GM21529 (cell line): ENCODE measurements around the gene TUBG1.
"Not testable (repeated sequence)": the region's sequence is repeated elsewhere in the genome, so short reads cannot be mapped to it uniquely, and the experiment has no call there.

Experiments used
- ATAC-seq: cut with Tn5 transposase; IDR thresholded peaks from one replicate; pipeline ENCODE4 v1.9.1; 2021; ENCODE audit not compliant: unreplicated experiment

TUBG1 gene

GRCh38 chr17:42623271-42623670 lies 13.8 kb downstream of the TUBG1 start:
- no peak for ATAC-seq

DNA sequence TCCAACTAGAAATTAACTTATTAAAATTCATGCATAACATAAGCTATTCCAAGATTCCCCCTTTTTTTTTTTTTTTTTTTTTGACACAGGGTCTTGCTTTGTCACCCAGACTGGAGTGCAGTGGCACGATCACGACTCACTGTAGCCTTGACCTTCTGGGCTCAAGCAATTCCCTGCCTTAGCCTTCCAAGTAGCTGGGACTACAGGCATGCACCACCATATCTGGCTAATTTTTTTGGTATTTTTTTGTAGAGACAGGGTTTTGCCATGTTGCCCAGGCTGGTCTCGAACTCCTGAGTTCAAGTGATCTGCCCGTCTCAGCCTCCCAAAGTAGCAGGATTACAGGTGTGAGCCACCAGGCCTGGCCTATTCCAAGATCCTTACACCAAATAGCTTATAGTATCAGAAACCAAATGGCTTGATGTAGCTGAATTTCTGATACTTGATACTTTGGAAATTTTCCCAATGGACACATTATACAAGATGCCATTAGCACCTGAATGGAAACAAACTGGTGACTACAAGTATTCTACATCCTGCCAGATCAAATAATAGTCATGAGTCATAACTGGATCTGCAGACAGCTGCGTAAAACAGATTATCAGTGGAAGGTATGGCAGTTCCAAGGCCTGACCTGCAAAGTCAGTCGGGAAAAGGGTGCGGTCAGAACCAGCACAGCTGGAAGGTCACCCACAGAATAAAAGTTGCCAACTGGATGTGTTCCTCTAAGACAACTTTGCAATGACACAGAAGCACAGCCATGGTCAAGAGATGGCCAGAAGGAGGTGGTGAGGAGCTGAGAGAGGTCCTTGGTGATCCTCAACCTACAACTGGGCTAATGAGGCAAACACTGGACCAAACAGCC lies 14.5 kb downstream of the TUBG1 start:
- no peak for ATAC-seq

DNA sequence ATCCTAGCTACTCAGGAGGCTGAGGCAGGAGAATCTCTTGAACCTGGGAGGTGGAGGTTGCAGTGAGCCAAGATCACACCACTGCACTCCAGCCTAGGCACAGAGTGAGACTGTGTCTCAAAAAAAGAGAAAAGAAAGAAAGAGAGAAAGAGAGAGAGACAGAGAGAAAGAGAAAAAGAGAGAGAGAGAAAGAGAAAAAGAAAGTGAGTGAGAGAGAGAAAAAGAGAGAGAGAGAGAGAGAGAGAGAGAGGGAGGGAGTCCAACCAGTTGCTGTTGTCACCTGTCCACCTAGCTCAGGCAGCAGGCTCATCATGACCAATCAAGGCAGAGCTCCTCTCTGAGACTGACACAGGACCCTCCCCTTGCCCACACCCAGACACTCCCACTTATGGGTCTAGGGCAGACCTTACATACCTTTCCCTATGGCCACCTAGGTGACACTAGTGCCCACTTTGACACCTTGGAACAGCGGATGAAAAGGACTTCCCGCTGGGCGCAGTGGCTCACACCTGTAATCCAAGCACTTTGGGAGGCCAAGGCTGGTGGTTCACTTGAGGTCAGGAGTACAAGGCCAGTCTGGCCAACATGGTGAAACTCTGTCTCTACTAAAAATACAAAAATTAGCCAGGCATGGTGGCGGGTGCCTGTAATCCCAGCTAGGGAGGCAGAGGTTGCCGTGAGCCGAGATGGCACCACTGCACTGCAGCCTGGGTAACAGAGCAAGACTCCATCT lies 17.7 kb downstream of the TUBG1 start:
- not testable (repeated sequence) for ATAC-seq

GRCh38 chr17:42629411-42630009 lies 20.0 kb downstream of the TUBG1 start:
- no peak for ATAC-seq

- ATAC-seq = no peak
These were observed 23.5 kb downstream of the TUBG1 start for GRCh38 chr17:42632949-42633444.

DNA sequence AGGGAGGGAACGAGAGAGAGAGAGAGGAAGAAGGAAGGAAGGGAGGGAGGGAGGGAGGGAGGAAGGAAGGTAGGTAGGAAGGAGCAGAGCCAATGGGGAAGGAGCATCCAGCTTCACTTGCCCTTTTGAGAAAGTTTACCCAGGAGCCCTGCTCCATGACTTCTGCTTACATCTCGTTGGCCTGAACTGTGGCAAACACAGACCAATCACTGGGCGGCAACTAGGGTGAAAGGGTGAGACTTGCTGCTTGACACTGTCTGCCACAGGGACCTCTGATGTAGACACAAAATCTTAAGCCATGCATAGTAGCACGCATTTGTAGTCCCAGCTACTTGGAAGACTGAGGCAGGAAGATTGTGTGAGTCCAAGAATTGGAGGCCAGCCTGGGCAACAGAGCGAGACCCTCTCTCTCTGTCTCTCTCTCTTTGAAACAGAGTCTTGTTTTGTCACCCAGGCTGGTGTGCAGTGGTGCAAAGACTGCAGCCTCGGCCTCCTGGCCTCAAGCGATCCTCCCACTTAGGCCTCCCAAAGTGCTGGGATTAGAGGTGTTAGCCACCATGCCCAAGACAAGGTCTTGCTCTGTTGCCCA lies 30.1 kb downstream of the TUBG1 start:
- no peak for ATAC-seq

DNA sequence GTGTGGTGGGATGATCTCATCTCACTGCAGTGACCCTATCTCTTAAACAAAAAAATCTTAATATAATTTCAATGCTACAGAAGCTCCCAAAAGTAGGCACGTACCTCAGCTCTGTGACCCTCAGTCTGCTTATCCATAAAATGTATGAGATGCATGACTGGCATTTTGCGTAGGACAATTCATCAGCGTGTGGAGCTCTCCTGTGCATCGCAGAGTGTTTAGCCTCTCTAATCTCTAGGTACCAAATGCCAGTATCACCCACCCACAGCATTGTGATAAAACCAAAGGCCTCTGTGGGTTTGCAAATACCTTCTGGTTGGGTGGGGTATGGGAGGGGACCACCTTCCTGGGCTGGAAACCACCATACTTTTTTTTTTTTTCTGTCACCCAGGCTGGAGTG lies 30.6 kb downstream of the TUBG1 start:
- ATAC-seq = no peak

GRCh38 chr17:42642336-42642735 lies 32.9 kb downstream of the TUBG1 start:
- ATAC-seq = no peak

- ATAC-seq = no peak
These were observed 38.3 kb downstream of the TUBG1 start for GRCh38 chr17:42647778-42648177.

- ATAC-seq = no peak
These were observed 41.9 kb downstream of the TUBG1 start for GRCh38 chr17:42651392-42651791.

- no peak for ATAC-seq
These were observed 44.0 kb downstream of the TUBG1 start for GRCh38 chr17:42653179-42654124.

DNA sequence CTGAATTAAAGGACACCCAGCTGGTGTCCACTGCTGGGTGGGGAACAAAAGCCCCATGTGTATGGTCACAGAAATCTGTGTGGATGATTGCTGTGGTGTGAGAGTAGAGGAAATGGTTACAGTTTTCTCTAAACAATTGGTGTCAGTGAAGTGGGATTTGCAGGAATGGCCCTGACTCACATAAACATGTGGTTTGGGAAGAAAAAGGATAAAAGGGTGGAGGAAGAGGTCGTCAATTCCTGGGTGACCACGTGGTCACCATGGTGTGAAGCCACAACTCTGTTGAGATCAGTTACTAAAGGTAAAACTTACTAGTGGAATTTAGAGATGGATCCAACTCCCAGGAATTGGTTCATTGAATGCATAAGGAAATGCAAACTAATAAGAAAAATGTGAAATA lies 46.0 kb downstream of the TUBG1 start:
- ATAC-seq = no peak

DNA sequence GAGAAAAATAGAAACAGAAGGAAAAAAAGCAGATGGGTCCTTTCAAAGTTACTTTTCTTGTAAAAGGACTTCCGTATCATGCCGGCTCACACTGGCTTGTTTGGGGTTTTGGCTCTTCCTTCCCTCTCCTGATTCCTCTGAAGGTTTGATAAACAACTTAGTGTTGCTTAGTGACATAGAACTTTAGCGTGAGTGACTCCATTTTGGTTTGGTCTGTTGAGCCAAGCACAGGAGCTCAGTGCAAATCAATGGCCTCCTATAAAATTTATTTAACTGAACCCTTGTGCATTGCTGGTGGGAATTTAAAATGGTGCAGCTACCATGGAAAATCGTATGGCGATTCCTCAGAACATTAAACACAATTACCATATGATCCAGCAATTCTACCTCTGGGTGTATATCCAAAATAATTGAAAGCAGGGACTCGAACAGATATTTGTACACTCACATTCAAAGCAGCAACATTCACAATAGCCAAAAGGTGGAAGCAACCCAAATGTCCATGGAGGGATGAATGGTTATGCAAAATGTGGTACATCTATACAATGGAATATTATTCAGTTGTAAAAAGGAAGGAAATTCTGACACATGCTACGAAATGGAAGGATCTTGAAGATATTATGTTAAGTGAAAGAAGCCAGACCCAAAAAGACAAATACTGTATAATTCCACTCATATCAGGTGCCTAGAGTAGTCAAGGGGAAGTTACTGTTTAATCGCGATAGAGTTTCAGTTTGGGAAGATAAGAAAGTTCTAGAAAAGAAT lies 48.5 kb downstream of the TUBG1 start:
- no peak for ATAC-seq

- ATAC-seq = no peak
These were observed 49.8 kb downstream of the TUBG1 start, which contains the start of gene TUBG2 for GRCh38 chr17:42659079-42659931. Gene TUBG2 (plus strand): TSS chr17:42659284. CDS start chr17:42659504, 220 bp downstream.

DNA sequence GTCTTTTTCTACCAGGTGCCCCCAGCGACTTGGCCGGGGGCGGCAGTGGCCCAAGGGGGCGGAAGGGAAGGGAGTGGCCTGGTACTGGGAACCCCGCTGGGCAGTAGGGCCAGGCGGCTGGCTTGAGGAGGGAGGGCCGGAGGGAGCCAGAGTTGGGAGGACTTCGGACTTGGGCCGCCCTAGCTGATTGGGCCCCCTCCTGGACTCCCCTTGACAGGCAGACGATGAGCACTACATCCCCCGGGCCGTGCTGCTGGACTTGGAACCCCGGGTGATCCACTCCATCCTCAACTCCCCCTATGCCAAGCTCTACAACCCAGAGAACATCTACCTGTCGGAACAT lies 50.4 kb downstream of the TUBG1 start:
- ATAC-seq = not testable (repeated sequence)

DNA sequence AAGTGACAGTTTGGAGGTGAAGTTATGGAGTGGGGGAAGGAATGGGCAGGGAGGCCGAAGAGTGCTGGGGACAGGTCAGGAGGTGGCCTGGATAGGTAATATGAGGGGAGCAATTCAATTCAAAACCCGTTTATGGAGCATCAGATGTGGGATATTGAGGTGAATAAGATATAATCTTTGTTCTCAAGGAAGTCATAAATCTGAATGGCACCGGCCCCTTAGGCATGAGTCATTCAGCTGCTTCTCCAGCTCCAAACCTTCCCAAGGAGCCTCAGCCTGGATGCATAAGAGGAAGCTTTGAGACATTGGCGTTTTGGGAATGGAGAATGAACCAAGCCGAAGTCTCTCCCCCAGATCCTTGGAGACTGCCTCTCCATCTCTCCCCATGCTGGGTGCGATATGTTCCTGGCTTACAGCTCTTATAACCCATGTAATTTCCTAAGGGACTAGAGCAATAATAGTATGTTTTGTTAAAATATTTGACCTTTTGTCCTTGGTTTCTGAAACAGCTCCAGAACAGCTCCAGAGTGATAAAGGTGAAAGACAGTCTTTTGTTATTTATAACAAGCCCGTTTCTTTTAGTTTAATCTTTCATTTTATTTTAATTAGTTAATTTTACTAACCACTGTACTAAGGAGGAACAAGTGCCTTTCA lies 51.3 kb downstream of the TUBG1 start:
- ATAC-seq = no peak
